Urothelium cell line (cell line): ENCODE data around the gene ABCD4.
"Not testable (repeated sequence)": the region's sequence is repeated elsewhere in the genome, so short reads cannot be mapped to it uniquely, and the experiment has no call there.

Experiments used
- DNase-seq: peaks from one replicate; pipeline ENCODE4 v3.0.0; 2011; ENCODE audit warnings: low spot score, mixed read lengths
- FAIRE-seq: peaks from 2 replicates; lab custom pipeline; 2011; peaks lifted over from hg19 to GRCh38; lab: Jason Lieb, UNC

ABCD4 gene

GRCh38 chr14:74302634-74303569 is at the start of gene ABCD4:
Gene ABCD4 (minus strand): TSS chr14:74302934. CDS start chr14:74302912, 22 bp downstream.
- DNase-seq (peak; percentile 96), FAIRE-seq (no peak)

- no peak for FAIRE-seq
Observed at GRCh38 chr14:74350928-74351323, 48.2 kb upstream of the ABCD4 start.

GRCh38 chr14:74350211-74350927 is 47.6 kb upstream of the ABCD4 start:
- DNase-seq, result no peak
- FAIRE-seq, result no peak

More at GRCh38 chr14:74350928-74351323, 48.2 kb upstream of the ABCD4 start:
- DNase-seq, result no peak

- FAIRE-seq, result no peak
- no peak for DNase-seq
Observed at GRCh38 chr14:74349757-74350156, 47.0 kb upstream of the ABCD4 start.

GRCh38 chr14:74348735-74349463 is 46.2 kb upstream of the ABCD4 start:
- FAIRE-seq (no peak), DNase-seq (no peak)

- DNase-seq (no peak), FAIRE-seq (no peak)
Observed at GRCh38 chr14:74348241-74348734, 45.6 kb upstream of the ABCD4 start, which contains the start of gene VRTN. Gene VRTN (plus strand): TSS chr14:74348471. CDS start chr14:74356784, 8,313 bp downstream.

GRCh38 chr14:74347795-74348100 is 45.0 kb upstream of the ABCD4 start:
- FAIRE-seq (no peak), DNase-seq (no peak)

GRCh38 chr14:74347097-74347794 is 44.5 kb upstream of the ABCD4 start:
- DNase-seq, result no peak

GRCh38 chr14:74346341-74346740 is 43.6 kb upstream of the ABCD4 start:
- DNase-seq (no peak), FAIRE-seq (no peak)

More at GRCh38 chr14:74347097-74347794, 44.5 kb upstream of the ABCD4 start:
- FAIRE-seq, result no peak

- DNase-seq (peak; percentile 59), FAIRE-seq (no peak)
Observed at GRCh38 chr14:74333909-74334308, 31.2 kb upstream of the ABCD4 start.

GRCh38 chr14:74329950-74330552 is 27.3 kb upstream of the ABCD4 start:
- FAIRE-seq, DNase-seq: not testable (repeated sequence)

GRCh38 chr14:74326369-74327152 is 23.8 kb upstream of the ABCD4 start:
- peak; percentile 36 for DNase-seq
- FAIRE-seq, result peak; percentile 63

GRCh38 chr14:74325446-74325845 is 22.7 kb upstream of the ABCD4 start:
- DNase-seq, result no peak
- FAIRE-seq, result no peak

- DNase-seq, result peak; percentile 67
- FAIRE-seq, result no peak
Observed at GRCh38 chr14:74324931-74325361, 22.2 kb upstream of the ABCD4 start.

GRCh38 chr14:74314576-74314975 is 11.8 kb upstream of the ABCD4 start:
- DNase-seq (no peak), FAIRE-seq (no peak)

GRCh38 chr14:74313601-74314000 is 10.9 kb upstream of the ABCD4 start:
- no peak for DNase-seq
- no peak for FAIRE-seq

GRCh38 chr14:74312161-74312560 is 9.4 kb upstream of the ABCD4 start:
- FAIRE-seq (no peak), DNase-seq (no peak)

- FAIRE-seq, result no peak
Observed at GRCh38 chr14:74309125-74310022, 6.6 kb upstream of the ABCD4 start.

More at GRCh38 chr14:74309125-74310022, 6.6 kb upstream of the ABCD4 start:
- DNase-seq, result no peak
